ENCODE measurements around the gene SRGAP1.
"Not testable (repeated sequence)": the region's sequence is repeated elsewhere in the genome, so short reads cannot be mapped to it uniquely, and the experiment has no call there.

SRGAP1 gene

DNA sequence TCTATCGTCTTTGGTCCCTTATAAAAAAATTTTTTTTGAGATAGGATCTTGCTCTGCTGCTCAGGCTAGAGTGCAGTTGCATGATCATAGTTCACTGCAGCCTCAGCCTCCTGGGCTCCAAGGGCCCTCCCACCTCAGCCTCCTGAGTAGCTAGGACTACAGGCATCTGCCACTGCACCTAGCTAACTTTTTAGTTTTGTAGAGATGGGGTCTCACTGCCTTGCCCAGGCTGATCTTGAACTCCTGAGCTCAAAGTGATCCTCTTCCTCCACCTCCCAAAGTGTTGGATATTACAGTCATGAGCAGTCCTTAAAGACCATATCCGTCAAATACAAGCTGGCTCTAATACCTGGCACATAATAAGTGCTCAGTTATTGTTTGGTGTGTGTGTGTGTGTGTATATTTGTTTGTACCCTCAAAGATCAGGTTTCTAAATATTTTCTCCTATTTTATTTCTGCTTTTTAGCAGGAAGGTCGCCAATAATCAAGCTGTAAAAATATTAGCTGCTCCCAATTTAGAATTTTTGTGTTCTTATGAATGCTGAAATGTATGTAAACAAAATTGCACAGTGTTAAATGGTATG, 30.5 kb downstream of the SRGAP1 start:
- DNase-seq, result no peak

DNA sequence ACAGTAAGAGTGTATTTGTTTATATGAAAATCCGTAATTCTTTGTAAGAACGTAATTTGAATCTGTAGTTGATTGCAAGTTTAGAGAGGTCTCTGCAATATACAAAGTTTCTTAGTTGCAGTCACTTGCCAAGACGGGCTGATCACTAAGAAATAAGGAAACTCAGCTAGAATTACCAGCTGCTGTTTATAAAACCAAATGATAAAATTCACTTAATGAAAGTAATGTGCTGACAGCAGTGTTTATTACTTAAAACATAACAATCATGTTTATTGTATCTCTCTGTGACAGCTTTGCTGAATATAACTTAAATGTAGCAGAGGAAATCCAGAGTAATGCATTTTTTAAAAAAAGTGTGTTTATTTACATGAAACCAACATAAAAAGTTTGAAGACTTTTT, 31.2 kb downstream of the SRGAP1 start:
- DNase-seq, result no peak

DNA sequence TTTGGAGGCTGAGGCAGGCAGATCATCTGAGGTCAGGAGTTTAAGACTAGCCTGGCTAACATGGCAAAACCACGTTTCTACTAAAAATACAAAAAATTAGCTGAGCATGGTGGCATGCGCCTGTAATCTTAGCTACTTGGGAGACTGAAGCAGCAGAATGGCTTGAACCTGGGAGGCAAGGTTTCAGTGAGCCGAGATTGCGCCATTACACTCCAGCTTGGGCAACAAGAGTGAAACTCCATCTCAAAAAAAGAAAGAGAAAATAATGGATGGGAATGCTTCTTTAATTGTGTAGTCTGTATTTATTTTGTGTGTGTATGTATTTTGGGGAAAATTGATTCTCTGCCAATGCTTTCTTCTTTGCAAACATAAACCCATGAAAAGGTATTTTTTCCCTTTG, 32.5 kb downstream of the SRGAP1 start:
- DNase-seq, result no peak

DNA sequence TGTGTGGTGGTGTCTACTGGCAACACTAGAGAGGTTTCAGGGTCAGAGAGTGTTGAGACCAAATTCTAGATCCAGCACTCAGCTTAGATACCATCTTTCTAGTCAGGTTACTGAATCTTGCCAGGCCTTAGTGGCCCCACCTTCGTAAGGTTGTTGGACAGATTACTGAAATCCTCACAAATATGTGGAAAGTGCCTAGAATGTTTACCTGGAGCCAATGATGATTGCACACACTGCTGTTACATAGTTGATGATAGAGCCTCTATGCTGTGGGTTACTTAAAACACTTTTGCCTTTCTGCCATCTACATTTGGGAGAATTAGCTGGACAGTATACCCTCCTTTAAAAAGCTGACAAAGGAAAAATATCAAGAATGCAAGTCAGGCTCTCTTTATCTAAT, 33.2 kb downstream of the SRGAP1 start:
- no peak for DNase-seq

DNA sequence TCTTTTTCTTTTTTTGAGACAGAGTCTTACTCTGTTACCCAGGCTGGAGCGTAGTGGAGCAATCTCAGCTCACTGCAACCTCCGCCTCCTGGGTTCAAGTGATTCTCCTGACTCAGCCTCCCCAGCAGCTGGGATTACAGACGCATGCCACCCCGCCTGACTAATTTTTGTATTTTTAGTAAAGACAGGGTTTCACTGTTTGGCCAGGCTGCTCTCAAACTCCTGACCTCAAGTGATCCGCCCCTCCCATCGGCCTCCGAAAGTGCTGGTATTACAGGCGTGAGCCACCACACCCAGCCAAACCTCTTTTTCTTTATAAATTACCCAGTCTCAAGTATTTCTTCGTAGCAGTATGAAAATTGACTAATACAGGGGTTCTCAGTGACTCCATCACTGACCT, 35.7 kb downstream of the SRGAP1 start:
- not testable (repeated sequence) for DNase-seq

DNA sequence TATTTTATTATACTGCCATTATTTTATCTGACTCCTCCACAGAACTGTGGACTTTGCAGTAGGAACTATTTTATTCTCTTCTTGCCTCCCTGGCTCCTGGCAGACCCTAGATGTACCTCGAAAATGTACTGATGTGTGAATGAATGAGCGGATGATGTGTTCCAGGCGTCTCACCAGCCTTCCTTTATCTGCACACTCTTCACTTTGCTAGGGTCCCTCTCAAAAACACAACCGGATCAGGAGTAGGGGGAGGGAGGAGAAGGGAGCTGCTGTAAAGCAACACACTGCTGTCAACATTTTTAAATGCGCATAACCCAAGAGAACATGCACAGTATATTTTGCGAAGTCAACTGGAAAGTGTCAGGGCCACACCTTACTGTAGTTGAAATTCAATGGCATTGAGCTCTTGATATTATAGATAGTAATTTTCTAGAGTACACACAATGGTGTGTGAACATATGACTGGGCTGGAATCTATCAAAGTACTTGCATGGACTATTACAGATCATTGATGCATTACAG, 36.3 kb downstream of the SRGAP1 start:
- DNase-seq, result no peak

DNA sequence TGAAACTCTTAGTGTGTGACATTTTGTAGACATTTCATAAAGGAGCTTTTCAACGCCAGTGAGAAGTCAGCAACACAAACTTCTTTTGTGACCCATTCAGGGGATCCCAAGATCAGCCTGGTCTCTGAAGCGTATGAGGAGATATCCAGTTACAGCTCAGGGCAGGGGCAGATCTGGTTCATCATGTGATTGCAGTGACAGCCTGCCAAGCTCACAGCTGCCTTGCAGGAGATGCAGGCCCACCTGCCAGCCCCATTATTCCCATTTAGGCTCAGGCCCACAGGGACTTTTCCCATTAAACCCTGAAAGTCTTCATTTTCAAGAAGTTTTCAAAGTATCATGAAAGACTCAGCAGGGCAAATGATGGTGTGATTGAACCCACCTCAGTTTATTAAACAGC, 38.3 kb downstream of the SRGAP1 start:
- no peak for DNase-seq

- no peak for DNase-seq
Observed at GRCh38 chr12:63885401-63885800, 40.9 kb downstream of the SRGAP1 start.

GRCh38 chr12:63888908-63889635, 44.6 kb downstream of the SRGAP1 start:
- no peak for DNase-seq

DNA sequence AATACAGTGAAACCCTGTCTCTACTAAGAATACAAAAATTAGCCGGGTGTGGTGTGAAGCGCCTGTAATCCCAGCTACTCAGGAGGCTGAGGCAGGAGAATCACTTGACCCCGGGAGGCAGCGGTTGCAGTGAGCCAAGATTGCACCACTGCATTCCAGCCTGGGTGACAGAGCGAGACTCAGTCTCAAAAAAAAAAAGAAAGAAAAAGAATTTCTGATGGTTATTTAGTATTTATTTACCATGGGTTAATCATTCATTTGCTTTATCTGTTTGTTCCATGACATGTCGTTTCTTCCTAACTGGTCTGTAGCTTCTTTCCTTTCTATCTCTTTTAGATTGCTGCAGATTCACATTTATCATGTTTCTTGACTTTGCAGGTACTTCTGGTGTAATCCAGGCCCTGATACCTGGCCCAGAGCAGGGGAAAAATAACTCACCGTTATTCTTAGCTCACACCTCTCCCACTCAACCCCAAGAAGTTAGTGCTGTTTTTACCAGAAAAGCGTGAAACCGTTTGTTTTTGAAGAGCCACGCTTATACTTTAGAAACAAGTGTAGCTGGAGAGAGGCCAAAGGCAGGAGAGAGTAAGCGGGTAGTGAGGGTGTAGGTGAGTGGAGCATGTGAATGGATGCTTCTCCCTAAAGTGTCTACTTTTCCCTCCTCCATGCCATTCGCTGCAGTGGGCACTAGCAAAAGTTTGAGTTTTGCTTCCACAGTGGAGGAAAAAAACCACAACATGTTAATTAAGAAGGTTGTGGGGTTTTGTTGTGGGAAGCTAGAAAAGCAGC, 45.4 kb downstream of the SRGAP1 start:
- DNase-seq, result no peak

DNA sequence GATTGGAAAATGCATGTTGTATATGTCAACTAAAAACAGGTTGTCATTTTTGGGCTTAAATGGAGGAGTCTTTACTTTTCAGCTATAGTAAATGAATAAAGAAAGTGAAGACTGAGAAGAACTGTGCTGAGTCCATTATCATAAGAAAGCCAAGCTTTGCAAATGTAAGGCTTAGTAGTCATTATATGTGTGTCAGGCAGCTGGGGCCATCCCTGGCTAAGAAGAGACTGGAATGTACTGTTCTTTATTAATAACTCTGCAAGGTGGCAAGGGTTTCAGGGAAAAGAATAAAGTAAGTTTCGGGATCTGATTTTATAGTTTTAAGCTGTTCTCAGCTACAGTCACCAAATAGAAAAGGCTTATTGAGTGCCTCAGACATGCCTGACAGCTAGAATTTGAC, 48.7 kb downstream of the SRGAP1 start:
- no peak for DNase-seq

DNA sequence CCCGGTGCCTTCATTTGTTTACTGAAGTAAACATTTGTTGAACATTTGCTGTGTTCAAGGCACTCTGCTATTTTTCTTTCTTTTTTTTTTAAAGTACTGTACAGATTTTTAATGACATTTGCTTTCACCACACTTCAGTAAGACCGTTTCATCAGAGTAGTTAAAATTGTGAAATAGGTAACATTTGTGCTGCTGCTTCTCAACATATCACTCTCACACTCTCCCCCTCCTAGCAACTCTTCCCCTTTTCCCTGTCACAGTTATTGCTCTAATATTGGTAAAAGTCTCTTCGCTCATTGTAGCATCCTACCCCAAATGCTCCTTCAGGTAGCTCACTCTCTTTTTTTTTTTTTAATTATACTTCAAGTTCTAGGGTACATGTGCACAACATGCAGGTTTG, 49.6 kb downstream of the SRGAP1 start:
- no peak for DNase-seq

DNA sequence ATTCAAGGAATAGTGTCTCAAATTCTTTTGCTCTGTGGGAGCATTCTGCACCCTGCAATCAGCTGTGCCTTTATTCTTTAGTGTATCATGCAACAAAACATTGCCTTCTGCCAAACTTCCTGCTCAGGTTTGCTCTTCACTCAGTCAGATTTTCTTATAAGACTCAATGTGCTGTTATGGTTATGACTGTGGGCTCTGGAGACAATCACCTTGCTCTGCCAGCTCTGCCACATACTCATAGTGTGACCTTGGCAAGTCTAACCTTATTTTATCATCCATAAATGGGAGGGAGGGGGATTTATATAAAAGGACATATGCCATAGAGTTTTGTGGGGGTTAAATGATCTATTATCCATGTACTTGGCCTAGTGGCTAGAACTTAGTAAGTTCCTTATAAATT, 51.3 kb downstream of the SRGAP1 start:
- no peak for DNase-seq

DNA sequence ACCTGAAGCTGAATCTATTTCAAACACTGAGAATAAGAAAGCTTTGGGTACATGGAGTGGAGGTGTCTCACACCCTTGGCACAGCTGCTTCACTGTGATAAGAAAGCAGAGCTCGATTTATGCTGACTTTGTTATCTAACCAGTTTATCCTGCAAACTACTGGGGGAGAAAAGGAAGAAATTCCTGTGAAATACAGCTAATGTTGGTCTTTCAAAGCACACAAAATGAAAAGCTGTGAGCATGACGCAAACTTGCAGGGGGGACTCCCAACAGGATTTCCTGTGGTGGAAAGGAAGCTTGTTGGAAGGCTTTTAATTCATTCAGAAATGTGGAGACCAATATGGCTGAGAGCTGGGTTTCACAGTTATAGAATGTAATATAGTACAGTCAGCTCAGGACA, 53.4 kb downstream of the SRGAP1 start:
- no peak for DNase-seq

- no peak for DNase-seq
Observed at GRCh38 chr12:63898764-63899337, 54.4 kb downstream of the SRGAP1 start.

DNA sequence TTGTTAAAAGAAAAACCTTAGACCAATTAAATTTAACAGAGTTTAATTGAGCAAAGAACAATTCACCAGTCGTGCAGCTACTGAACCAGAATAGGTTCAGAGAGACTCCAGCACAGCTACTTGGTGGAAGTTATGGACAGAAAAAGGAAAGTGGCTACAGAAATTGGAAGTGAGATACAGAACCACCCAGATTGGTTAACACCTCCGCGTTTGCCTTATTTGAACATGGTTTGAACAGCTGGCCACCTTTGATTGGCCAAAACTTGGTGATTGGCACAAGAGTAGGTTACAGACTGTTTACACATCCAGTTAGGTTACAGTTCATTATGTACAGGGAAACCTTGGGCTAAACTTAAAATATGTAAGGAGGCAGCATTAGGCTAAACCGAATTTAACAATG, 54.9 kb downstream of the SRGAP1 start:
- no peak for DNase-seq

- no peak for DNase-seq
Observed at GRCh38 chr12:63900922-63901793, 56.7 kb downstream of the SRGAP1 start.

DNA sequence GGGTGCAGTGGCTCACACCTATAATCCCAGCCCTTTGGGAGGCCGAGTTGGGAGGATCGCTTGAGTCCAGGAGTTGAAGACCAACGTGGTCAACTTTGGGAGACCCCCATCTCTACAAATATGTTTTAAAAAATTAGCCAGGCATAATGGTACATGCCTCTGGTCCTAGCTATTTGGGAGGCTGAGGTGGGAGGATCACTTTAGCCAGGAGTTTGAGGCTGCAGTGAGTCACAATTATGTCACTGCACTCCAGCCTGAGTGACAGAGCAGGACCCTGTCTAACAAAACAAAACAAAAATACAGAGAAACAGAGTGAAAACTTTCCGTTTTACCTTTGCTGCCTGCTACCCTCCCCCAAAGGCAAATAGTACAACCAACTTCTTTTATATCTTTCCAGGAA, 60.2 kb downstream of the SRGAP1 start:
- no peak for DNase-seq

- no peak for DNase-seq
Observed at GRCh38 chr12:63905544-63905943, 61.0 kb downstream of the SRGAP1 start.

GRCh38 chr12:63906876-63907275, 62.4 kb downstream of the SRGAP1 start:
- DNase-seq, result no peak

DNA sequence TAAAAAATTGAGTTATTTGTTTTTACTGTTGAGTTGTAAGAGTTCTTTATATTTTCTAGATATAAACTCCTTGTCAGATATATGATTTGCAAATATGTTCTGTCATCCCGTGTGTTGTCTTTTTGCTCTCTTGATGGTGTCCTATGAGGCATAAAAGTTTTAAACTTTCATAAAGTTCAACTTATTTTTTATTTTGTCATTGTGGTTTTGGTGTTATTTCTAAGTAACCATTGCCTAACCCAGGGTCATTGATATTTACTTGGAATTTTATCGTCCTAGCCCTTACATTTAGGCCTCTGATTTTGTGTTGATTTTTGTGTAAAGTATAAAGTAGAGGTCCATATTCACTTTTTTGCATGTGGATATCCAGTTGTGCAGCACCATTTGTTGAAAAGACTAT, 63.1 kb downstream of the SRGAP1 start:
- no peak for DNase-seq

DNA sequence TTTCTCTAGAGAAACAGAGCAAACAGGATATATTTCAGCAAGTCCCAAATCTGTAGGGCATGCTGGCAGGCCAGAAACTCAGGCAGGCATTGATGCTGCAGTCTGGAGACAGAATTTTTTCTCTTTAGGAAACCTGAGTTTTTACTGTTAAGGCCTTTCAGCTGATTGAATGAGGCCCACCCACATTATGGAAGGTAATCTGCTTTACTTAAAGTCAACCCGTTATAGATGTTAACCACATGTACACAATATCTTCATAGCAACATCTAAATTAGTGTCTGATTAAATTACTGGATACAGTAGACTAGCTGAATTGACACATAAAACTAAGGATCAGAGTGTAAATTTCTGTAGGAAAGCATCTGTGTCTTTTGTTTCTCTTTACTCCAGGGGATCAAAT, 65.2 kb downstream of the SRGAP1 start:
- no peak for DNase-seq

GRCh38 chr12:63911341-63911740, 66.8 kb downstream of the SRGAP1 start:
- DNase-seq, result no peak

Measured in CD4-positive, alpha-beta T cell treated with Interleukin-17A for 4 hours (primary cell).